Esophagus muscularis mucosa (tissue), 4 donors: ENCODE results near the gene SASH1. TPM values are rescaled to one million over a fixed set of nuclear protein-coding genes. Genes with fewer than 3 reads are reported as not detected.

Experiments
- DNase-seq: peaks from one replicate; pipeline ENCODE4 v3.0.0-alpha.2; 2017; ENCODE audit errors: extremely low spot score
- H3K27ac ChIP-seq, 4 donors: fragments of 200-600 bp; sonication (generic); replicated peaks in 1 of 4; 1 replicate in 3 of 4; 2 replicates in 1 of 4; pipeline ENCODE4 v1.5.1; 2016 to 2019; ENCODE audit warnings: mild to moderate bottlenecking in 1 of 4
- H3K27me3 ChIP-seq, 4 donors: fragments of 200-600 bp; sonication (generic); one replicate each; pipeline versions ENCODE4 v1.5.1 to v1.6.0; 2016 to 2019
- H3K36me3 ChIP-seq, 4 donors: fragments of 200-600 bp; sonication (generic); one replicate each; pipeline ENCODE4 v1.5.1; 2016 to 2019
- H3K4me1 ChIP-seq, 4 donors: fragments of 200-600 bp; sonication (generic); one replicate each; pipeline ENCODE4 v1.5.1; 2016 to 2019
- H3K4me3 ChIP-seq, 4 donors: fragments of 200-600 bp; sonication (generic); 1 replicate in 2 of 4; 2 replicates in 2 of 4; pipeline ENCODE4 v1.5.1; 2016 to 2019; ENCODE audit warnings: mild to moderate bottlenecking in 4 of 4, moderate library complexity in 1 of 4
- H3K9me3 ChIP-seq, 4 donors: fragments of 200-600 bp; sonication (generic); 1 replicate in 3 of 4; 2 replicates in 1 of 4; pipeline ENCODE4 v1.5.1; 2016 to 2019
- EP300 ChIP-seq: sonication (generic); formaldehyde crosslinking; IDR thresholded peaks from one replicate; pipeline ENCODE4 v1.6.1; 2017; ENCODE audit warnings: antibody characterized with exemption
- POLR2A ChIP-seq: fragments of 450-650 bp; IDR thresholded peaks from one replicate; pipeline ENCODE4 v1.6.1; 2017; ENCODE audit warnings: antibody characterized with exemption, moderate library complexity, mild to moderate bottlenecking, low read depth
- POLR2AphosphoS5 ChIP-seq, 2 donors: sonication (generic); formaldehyde crosslinking; IDR thresholded peaks; one replicate each; pipeline ENCODE4 v1.6.1; 2017; ENCODE audit warnings: antibody characterized with exemption in 2 of 2
- WGBS: methylation state at CpG from one replicate; pipeline ENCODE4 v1.1.5; 2018; 5-methylcytosine and 5-hydroxymethylcytosine counted together
- intact Hi-C: fragments of 100-400 bp; cut with DNase I; formaldehyde crosslinking; loops from one replicate; pipeline ENCODE4 v1.15.1; 2023
- total RNA-seq, 4 donors: library from RNA; depleted of rRNA; stranded (reverse); fragments of >200 nt; gene quantifications; one replicate each; pipeline versions ENCODE4 v1.1.0 to v1.2.1, GENCODE V29; 2016
- TF ChIP-seq, protein P1 (sequence below), 3 experiments: fragments of 200-600 bp in 2 of 3; fragments of 450-650 bp in 1 of 3; sonication (generic) in 2 of 3; IDR thresholded peaks; one replicate each; pipeline ENCODE4 v1.5.1; 2017 to 2019; ENCODE audit warnings: antibody characterized with exemption in 3 of 3, mild to moderate bottlenecking in 2 of 3, moderate library complexity in 1 of 3

The SASH1 gene
- total RNA-seq, 4 donors from 2014 or later: 56.5 to 86.6 (median 70.3) TPM

DNA sequence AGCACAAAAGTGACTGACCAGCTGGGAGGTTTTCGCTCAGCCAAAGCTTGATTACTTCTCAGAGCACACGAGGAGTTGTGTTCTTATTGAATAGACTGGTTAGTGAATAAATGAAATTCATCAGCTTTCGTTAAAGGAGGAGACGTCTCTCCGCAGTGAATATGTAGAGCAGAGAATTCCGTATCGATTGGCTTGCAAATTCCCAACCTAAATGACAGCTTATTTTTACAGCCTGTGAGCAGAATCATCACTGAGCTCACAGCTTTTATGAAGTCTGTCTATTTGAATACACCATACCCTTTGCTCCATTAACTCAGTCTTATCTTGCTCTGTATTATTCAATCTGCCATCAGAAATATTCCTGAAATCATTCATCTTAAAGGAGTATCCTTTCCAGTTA is 192.7 kb downstream of the SASH1 start:
- peaks cover 7 to 23% (median 15%) of the 10 kb centered on the region in 4 donors for H3K4me1 ChIP-seq
- intact Hi-C loops: no loop called here
- H3K27me3 ChIP-seq: no peaks in the 10 kb centered on the region
- WGBS: 91% methylated on average over 7 of the region's 7 CpGs
- peaks cover 56 to 97% (median 79%) of the 10 kb centered on the region in 4 donors for H3K36me3 ChIP-seq
- H3K4me3 ChIP-seq: no peak overlapping the region
- H3K9me3 ChIP-seq: no peaks in the 10 kb centered on the region
- TF ChIP-seq EP300 (no peak), POLR2AphosphoS5 (IDR thresholded peaks at IDR 0.05) (no peak), POLR2A (no peak)
- TF ChIP-seq, protein P1, sequence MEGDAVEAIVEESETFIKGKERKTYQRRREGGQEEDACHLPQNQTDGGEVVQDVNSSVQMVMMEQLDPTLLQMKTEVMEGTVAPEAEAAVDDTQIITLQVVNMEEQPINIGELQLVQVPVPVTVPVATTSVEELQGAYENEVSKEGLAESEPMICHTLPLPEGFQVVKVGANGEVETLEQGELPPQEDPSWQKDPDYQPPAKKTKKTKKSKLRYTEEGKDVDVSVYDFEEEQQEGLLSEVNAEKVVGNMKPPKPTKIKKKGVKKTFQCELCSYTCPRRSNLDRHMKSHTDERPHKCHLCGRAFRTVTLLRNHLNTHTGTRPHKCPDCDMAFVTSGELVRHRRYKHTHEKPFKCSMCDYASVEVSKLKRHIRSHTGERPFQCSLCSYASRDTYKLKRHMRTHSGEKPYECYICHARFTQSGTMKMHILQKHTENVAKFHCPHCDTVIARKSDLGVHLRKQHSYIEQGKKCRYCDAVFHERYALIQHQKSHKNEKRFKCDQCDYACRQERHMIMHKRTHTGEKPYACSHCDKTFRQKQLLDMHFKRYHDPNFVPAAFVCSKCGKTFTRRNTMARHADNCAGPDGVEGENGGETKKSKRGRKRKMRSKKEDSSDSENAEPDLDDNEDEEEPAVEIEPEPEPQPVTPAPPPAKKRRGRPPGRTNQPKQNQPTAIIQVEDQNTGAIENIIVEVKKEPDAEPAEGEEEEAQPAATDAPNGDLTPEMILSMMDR (IDR thresholded peaks at IDR 0.05): no peak
- H3K27ac ChIP-seq: no peak overlapping the region
- no peak for DNase-seq

DNA sequence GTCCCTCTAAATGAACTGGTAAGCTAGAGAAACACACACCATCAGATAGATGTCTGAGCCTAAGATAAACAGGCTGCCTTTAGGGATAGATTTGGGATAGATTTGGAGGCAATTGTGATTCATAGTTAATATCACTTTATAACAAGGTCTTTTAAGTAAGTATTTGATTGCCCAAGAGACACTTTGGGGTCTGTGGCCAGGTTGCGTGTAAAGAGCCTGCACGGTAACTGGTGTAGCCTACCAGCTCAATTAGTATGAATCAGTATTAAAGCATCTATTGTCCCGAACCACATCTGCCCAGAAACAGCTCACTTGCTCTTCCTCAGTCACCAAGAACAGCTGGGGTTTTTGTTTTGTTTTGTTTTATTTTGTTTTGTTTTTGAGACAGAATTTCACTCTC is 193.3 kb downstream of the SASH1 start:
- TF ChIP-seq POLR2AphosphoS5 (IDR thresholded peaks at IDR 0.05): no peak
- no peak for TF ChIP-seq POLR2A
- TF ChIP-seq, protein P1 (IDR thresholded peaks at IDR 0.05): no peak
- TF ChIP-seq EP300: no peak
- DNase-seq: no peak
- WGBS: 81% methylated on average over 3 of the region's 3 CpGs
- Histone ChIP-seq H3K27me3 (no peaks in the 10 kb centered on the region), H3K9me3 (no peaks in the 10 kb centered on the region), H3K4me1 (peaks cover 5 to 17% (median 10%) of the 10 kb centered on the region in 4 donors), H3K4me3 (no peak overlapping the region), H3K27ac (peak overlapping the region in 1 of 4 donors; percentile 20), H3K36me3 (peaks cover 62 to 99% (median 85%) of the 10 kb centered on the region in 4 donors)
- intact Hi-C loops: no loop called here

DNA sequence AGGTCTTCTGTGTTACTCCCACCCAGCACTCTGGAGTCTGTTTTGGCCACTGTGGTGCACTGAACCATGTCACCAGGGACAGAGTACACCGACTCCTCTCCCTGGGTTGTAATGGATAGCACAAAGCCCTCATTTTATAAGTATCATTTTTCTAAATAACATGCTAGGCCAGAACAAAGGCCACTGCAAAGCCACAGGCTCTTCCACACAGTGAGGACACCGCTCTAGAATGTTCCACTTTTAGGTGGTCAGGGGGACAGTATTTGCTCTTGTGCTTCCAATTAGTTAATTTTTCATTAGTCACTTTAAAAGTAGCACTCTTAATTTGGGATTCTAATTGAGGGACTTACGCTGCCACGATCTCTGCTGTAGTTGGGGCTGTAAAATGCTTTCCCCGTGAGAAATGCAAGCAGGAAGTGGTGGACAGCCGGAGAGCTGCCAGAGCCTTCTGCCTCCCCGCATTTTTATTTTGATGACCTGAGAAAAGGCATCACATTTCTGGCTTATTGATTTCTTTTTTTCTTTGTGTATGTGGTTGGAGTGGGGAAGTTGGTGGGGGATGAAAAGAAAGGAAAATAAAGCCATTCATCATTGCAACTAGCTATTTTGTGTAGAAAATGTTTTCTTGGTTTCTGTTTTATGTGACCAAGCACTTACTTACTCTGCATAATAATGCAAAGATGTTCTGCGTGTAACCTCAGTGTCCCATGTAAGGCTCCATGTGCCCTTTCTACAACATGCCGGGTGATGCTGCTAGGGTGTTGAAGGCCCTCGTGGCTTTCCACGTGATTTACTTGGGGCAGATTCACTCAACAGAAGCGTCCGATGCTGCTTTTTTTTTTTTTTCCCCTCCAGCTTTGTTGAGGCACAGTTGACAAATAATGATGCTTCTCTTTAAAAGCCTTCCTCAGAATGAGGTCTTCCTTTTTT is 195.9 kb downstream of the SASH1 start:
- no peaks in the 10 kb centered on the region for H3K9me3 ChIP-seq
- 71% methylated on average over 13 of the region's 13 CpGs for WGBS
- no peak for DNase-seq
- H3K27ac ChIP-seq: peak overlapping the region; percentile 0 to 32 (median 18)
- no peaks in the 10 kb centered on the region for H3K27me3 ChIP-seq
- H3K4me1 ChIP-seq: peaks cover 0 to 12% (median 6%) of the 10 kb centered on the region in 4 donors
- peak overlapping the region in 1 of 4 donors; percentile 17 for H3K4me3 ChIP-seq
- TF ChIP-seq POLR2A (no peak), EP300 (no peak), POLR2AphosphoS5 (IDR thresholded peaks at IDR 0.05) (no peak)
- TF ChIP-seq, protein P1 (IDR thresholded peaks at IDR 0.05): no peak
- intact Hi-C loops: no loop called here
- H3K36me3 ChIP-seq: peaks cover 50 to 99% (median 85%) of the 10 kb centered on the region in 4 donors

DNA sequence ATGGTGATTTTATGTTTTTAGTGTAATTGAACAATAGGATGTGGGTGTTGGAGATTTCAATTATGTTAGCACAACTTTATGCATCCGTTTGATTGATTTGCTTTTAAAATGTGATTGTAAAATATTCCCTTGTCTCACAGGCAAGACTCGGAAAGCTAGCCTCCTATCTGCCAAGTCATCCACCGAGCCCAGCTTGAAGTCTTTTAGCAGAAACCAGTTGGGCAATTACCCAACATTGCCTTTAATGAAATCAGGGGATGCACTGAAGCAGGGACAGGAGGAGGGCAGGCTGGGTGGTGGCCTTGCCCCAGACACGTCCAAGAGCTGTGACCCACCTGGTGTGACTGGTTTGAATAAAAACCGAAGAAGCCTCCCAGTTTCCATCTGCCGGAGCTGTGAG is 200.9 kb downstream of the SASH1 start:
- intact Hi-C loops: no loop called here
- peaks cover 0 to 5% (median 2%) of the 10 kb centered on the region in 4 donors for H3K4me1 ChIP-seq
- no peak for TF ChIP-seq POLR2AphosphoS5 (IDR thresholded peaks at IDR 0.05)
- no peak for DNase-seq
- peaks cover 45 to 100% (median 84%) of the 10 kb centered on the region in 4 donors for H3K36me3 ChIP-seq
- no peak overlapping the region for H3K27ac ChIP-seq
- no peaks in the 10 kb centered on the region for H3K9me3 ChIP-seq
- no peak overlapping the region for H3K4me3 ChIP-seq
- WGBS: 78% methylated on average over 6 of the region's 6 CpGs
- no peaks in the 10 kb centered on the region for H3K27me3 ChIP-seq

DNA sequence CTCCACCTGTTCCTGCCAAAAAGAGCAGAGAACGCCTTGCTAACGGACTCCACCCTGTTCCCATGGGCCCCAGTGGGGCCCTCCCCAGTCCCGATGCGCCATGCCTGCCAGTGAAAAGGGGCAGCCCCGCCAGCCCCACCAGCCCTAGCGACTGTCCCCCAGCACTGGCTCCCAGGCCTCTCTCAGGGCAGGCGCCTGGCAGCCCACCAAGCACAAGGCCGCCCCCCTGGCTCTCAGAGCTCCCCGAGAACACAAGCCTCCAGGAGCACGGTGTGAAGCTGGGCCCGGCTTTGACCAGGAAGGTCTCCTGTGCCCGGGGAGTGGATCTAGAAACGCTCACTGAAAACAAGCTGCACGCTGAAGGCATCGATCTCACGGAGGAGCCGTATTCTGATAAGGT is 201.8 kb downstream of the SASH1 start:
- intact Hi-C loops: no loop called here
- Histone ChIP-seq H3K4me1 (peaks cover 0 to 7% (median 0%) of the 10 kb centered on the region in 4 donors), H3K4me3 (no peak overlapping the region), H3K36me3 (peaks cover 51 to 100% (median 89%) of the 10 kb centered on the region in 4 donors), H3K27me3 (no peaks in the 10 kb centered on the region), H3K27ac (no peak overlapping the region), H3K9me3 (no peaks in the 10 kb centered on the region)
- DNase-seq: peak; percentile 75
- WGBS: 95% methylated on average over 7 of the region's 17 CpGs
- TF ChIP-seq POLR2AphosphoS5 (IDR thresholded peaks at IDR 0.05) (no peak), EP300 (no peak), POLR2A (no peak)
- TF ChIP-seq, protein P1 (IDR thresholded peaks at IDR 0.05): no peak
